ENCODE data around the gene ANKRD27.
"Not testable (repeated sequence)": the region's sequence is repeated elsewhere in the genome, so short reads cannot be mapped to it uniquely, and the experiment has no call there.

The ANKRD27 gene

DNA sequence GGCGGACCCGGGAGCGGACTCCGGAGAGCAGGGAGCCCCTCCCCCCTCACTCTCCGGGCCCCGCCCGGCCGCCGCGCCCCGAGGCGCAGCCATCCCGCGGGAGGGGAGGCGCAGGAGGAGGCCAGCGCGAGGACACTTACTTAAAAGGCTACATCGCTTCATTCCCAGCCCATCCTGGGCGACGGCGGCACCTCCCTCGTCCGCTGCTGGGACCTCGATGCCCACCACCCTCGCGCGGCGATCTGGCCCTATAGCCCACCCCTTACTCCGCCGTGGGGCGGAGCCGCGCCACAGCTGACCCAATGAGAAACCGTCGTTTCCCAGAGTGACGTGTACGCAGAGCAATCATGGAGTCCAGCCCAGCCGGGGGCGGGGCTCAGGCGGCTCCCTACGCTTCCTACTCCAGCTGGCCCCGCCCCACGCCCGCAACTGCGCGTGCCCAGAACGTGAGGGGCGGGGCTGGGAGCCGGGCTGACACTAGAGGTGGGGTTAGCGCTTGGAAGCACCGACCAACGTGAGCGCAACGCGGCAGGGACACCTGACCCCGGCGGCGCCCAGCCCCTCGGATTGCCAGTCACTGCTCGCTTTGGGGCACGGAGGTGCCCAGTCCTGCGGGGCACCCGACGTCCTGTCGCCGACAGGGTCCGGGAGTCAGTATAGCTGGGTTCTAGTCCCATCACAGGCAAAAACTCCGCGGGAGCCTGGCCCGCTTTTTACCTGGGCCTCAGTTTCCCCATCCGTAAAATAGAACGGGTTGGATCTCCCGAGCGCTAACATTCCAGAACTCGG is at the start of gene ANKRD27:
Gene ANKRD27 (minus strand): TSS at position 250 of the 789 bp plus-strand sequence. CDS start 16,165 bp downstream, outside the sequence.
- no peak for TF ChIP-seq ZNF274 (IDR thresholded peaks at IDR 0.05; ENCODE audit: low read depth, low read length)
- peak within 1 kb of the TSS; percentile 73 for H3K4me3 ChIP-seq (ENCODE audit: low read length)

DNA sequence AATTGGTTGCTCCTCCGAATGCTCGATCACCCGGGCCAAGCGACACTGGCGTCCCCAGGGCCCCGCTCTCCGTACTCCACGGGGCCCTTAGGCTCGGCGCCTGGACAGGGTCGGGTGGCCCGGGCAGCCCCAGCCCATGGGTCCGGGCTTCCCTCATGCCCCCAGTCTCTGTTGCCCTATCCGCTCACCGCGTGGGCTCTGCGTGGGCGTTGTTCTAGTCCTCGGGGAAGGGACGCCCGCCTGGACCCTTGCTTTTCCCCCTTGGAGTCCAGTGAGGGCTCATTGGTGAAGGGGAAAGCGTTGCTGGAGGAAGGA is 45.9 kb upstream of the ANKRD27 start:
- no peak overlapping the region; the same call in 1 of the 2 replicates for H3K4me3 ChIP-seq (ENCODE audit: low read length)
- no peak for TF ChIP-seq ZNF274 (IDR thresholded peaks at IDR 0.05; ENCODE audit: low read depth, low read length)

DNA sequence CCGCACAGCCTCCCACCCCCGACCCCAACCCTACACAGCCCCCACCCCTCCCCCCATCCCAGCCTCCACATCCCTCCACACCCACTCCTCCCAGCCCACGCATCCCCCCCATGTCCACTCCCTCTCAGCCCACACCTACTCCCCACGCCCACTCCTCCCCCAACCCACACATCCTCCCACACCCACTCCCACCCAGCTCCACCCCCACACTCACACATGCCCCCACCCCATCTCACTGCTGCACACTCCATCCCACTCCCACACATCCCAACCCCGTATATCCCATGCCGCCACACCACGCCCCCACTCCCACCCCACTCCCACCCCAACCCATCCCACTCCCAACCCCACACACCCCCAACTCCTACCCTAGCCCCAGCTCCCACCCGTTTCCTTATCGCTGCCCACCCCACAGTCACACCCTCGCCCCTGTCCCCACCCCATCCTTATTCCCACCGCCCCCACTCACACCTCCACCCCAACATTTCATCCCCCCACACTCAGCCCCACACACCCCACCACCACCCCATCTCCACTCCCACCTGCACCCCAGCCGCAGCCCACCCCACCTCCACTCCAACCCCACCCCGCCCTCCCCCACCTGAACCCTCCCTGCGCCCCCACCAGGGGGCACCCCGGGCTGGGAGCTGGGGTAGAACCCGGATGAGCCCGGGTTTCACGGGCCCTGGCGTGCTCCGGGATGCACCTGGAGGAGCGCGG is 45.4 kb upstream of the ANKRD27 start:
- H3K4me3 ChIP-seq (ENCODE audit: low read length): peak overlapping the region; percentile 54; the same call in 1 of the 2 replicates
- TF ChIP-seq ZNF274 (IDR thresholded peaks at IDR 0.05; ENCODE audit: low read depth, low read length): no peak

DNA sequence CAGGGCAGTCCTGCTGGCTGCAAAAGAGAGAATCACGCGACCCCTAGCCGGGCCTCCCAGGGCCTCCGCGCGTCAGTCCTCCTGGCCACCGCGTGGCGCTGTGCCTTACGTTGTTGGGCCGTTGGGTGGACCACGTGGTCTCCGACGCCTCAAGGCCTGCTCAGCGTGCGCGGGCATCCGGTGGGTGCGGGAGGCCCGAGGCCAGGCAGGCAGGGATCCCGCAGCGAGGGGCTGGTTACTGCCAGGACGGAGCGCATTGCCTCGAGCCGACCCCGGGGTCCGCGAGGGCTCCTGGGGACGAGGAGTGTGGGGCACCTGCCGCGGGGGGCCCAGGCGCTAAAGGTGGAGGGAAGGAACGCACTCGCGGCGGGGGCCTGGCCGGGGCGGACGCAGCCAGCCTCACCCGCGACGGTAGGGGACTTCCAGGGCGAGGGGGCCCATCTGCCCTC is 44.7 kb upstream of the ANKRD27 start, which contains the start of gene TDRD12:
Gene TDRD12 (plus strand): TSS at position 157 of the 449 bp plus-strand sequence. CDS start 306 bp downstream, outside the sequence.
- H3K4me3 ChIP-seq (ENCODE audit: low read length): peak within 1 kb of the TSS; percentile 74; the same call in 1 of the 2 replicates
- TF ChIP-seq ZNF274 (IDR thresholded peaks at IDR 0.05; ENCODE audit: low read depth, low read length): no peak

DNA sequence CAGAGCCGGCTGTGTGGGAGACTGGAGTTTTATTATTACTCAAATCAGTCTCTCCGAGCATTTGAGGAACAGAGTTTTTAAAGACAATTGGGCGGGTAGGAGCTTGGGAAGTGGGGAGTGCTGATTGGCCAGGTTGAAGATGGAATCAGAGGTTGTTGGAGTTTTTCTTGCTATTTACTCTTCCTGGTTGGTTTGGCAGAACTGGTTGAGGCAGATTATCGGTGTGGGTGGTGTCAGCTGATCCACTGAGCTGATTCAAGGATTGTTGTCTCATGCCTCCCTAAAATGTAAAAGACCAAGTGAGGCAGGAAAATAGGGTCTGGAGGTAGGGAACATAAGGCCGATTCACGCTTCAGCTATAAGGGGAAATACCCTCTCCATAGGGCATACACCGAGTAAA is 43.3 kb upstream of the ANKRD27 start:
- no peak for TF ChIP-seq ZNF274 (IDR thresholded peaks at IDR 0.05; ENCODE audit: low read depth, low read length)

DNA sequence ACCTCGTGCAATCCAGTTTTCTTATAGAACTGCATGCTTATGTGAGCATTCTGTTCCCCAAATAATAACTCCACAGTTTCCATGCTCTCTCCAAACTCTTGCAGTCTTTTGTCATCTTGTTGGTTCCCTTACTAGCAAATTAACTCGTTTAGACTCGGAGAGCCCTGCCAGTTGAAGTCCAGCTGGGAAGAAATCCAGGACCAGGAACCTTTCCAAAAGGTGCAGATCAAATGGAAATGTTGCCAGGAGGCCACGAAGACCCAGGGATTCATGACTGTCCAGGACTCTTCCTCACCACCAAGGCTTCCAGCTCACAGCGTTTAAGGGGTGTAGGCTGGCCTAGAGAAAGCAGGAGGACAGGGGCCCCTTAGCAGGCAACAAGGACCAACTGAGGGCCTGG is 42.5 kb upstream of the ANKRD27 start:
- H3K4me3 ChIP-seq (ENCODE audit: low read length): no peak overlapping the region
- no peak for TF ChIP-seq ZNF274 (IDR thresholded peaks at IDR 0.05; ENCODE audit: low read depth, low read length)

More for the DNA sequence above, 43.3 kb upstream of the ANKRD27 start:
- no peak overlapping the region for H3K4me3 ChIP-seq (ENCODE audit: low read length)

DNA sequence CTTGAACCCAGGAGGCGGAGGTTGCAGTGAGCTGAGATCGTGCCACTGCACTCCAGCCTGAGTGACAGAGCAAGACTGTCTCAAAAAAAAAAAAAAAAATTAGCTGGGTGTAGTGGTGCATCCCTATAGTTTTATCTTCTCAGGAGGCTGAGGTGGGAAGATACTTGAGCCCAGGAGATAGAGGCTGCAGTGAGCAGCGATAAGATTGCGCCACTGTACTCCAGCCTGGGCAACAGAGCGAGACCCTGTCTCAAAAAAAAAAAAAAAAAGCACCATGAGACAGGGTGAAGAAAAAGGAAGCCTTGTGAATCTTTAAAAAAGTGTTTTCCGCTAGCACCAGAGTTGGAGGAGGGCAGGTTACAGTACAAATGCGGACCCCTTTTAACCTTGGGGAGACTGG is 41.2 kb upstream of the ANKRD27 start:
- not testable (repeated sequence) for H3K4me3 ChIP-seq (ENCODE audit: low read length)

DNA sequence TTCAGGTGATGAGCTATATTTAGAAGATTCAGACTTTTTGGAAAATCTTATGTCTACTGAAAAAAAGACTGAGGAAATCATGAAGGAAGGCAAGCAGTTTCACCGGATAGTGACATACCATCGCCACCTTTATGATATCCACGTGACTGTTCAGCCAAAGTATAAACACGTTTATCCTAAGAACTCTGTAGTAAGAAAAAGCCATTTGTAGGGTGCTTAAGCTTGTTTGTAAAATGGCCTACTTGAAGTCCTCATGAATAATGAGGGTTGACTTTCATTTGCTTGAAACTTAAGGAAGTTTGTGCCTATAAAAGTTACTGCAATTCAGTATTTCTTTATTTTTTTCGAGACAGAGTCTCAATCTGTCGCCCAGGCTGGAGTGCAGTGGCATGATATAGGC is 36.8 kb upstream of the ANKRD27 start:
- no peak overlapping the region for H3K4me3 ChIP-seq (ENCODE audit: low read length)
- no peak for TF ChIP-seq ZNF274 (IDR thresholded peaks at IDR 0.05; ENCODE audit: low read depth, low read length)

DNA sequence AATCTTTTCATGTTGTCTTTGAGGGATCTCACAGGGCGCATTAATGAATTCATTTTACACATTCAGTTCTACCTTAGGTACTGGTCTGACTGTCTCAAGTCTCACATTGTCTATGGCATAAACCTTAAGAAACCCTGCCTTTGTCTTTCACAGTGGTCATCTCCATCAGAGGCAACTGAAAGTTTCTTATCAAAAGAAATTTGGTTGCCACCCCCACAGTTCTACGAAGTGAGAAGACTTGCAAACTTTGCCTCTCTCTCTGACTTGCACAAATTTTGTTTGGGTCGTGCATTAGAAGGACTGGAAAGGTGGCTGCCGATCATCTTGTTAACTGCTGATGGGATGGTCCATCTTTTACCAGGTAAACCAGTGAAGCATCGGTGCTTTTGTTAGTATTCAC is 34.1 kb upstream of the ANKRD27 start:
- no peak for TF ChIP-seq ZNF274 (IDR thresholded peaks at IDR 0.05; ENCODE audit: low read depth, low read length)
- H3K4me3 ChIP-seq (ENCODE audit: low read length): no peak overlapping the region

DNA sequence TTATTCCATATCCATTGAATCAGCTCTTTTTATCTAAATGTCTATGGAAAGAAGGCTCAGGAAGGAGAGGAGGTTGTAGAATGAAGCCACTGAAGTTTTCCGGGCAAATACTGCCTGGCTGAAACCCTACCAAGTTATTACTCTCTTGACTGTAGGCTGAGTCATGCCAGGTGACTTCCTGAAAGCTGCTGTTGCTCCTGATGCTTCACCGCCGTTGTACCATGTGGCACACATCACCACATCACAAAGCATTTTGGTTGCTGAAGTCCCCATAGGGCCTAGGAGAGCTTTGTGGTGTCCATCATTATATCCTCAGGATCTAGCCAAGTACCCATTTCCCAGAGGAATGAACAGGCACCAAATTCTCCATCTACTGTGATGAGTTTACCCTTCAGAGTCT is 33.5 kb upstream of the ANKRD27 start:
- TF ChIP-seq ZNF274 (IDR thresholded peaks at IDR 0.05; ENCODE audit: low read depth, low read length): no peak
- no peak overlapping the region for H3K4me3 ChIP-seq (ENCODE audit: low read length)

DNA sequence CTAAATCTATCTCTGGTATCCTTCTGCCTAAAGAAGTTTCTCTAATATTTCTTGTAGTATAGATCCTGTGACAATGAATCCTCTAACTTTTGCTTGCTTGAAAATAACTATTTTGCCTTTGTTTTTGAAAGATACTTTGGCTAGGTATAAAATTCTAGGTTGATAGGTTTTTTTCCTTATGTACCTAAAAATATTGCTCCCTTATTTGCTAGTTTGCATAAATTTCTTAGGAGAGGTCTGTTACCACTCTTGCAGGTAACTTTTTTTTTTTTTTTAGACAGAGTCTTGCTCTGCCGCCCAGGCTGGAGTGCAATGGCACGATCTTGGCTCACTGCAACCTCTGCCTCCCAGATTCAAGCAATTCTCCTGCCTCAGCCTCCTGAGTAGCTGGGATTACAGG is 29.0 kb upstream of the ANKRD27 start:
- not testable (repeated sequence) for H3K4me3 ChIP-seq (ENCODE audit: low read length)

DNA sequence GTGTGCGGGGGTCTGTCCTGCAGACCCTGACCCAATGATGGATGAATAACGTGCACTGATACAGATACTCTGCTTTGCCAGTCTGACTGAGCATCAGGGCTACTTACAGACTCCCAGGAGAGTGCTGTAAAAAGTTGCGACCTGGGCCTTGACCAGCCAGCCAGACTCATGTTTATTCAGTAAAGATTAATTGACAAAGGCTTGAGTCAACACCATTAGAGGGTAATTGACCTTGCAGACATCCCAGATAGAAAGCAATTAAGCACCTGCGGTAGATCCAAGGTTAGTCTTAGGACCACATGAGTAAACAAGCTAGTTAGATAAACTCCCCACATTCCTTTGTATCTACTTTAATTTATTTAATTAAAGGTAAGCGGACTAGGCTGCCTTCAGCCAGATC is 27.0 kb upstream of the ANKRD27 start:
- no peak overlapping the region for H3K4me3 ChIP-seq (ENCODE audit: low read length)
- no peak for TF ChIP-seq ZNF274 (IDR thresholded peaks at IDR 0.05; ENCODE audit: low read depth, low read length)

DNA sequence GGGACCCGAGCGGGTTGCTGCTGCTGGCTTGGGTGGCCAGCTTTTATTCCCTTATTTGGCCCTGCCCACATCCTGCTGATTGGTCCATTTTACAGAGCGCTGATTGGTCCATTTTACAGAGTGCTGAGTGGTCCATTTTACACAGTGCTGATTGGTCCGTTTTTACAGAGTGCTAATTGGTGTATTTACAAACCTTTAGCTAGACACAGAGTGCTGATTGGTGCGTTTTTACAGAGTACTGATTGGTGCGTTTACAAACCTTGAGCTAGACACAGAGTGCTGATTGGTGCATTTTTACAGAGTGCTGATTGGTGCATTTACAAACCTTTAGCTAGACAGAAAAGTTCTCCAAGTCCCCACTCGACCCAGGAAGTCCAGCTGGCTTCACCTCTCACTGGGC is 25.1 kb upstream of the ANKRD27 start:
- H3K4me3 ChIP-seq (ENCODE audit: low read length): not testable (repeated sequence)

DNA sequence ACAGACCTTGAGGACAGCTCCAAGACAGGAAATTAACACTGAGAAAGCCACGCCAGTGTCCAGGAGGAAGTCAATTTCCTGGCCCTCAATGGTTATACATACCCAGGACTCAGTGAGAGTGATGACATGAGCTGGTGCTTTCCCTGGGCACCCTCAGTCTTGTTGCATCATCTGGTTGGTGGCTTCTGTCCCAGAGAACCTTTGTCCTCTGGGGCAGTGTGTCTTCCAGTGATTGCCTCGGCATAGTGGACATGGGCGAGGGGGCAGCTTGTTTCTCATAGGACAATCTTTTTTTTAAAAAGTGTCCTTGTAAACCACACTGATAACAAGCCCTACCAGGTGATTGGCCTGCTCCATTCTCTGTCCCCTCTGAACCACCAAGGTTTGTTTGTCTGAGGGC is 21.8 kb upstream of the ANKRD27 start:
- not testable (repeated sequence) for H3K4me3 ChIP-seq (ENCODE audit: low read length)

DNA sequence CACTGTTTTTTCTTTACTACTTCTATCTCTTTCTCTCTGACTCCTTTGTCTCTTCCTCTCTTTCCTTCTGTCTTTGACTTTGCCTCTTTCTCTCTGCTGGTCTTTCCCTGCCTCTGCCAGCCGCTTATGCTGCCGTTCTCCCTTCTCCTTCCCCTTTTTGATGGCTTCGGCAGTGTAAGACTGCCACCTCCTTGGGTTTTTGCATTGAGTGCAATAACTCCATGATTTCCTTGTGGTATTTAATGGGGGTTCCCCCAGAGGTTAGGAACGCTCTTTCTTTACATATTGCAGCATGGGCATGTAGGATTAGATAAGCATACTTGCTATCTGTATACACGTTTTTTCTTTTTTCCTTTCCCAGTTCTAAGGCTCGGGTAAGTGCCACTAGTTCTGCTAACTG is 20.5 kb upstream of the ANKRD27 start:
- not testable (repeated sequence) for H3K4me3 ChIP-seq (ENCODE audit: low read length)

DNA sequence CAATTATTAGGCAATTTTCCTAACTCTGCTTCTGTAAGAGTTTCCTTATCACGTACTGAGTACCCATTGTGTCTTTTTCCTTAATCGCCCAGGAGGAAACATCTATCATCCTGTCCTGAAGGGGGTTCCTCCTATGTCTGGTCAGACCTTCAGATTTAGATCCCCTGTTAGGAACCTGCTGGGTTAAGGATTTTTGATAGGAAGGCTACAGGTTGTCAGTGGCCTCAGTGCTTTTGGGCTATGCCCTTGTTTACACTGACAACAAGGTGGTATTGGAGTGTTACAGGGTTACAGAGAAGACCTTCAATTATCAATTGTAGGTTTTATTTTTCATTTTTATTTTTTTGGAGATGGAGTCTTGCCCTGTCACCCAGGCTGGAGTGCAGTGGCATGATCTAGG is 19.9 kb upstream of the ANKRD27 start:
- H3K4me3 ChIP-seq (ENCODE audit: low read length): not testable (repeated sequence)

DNA sequence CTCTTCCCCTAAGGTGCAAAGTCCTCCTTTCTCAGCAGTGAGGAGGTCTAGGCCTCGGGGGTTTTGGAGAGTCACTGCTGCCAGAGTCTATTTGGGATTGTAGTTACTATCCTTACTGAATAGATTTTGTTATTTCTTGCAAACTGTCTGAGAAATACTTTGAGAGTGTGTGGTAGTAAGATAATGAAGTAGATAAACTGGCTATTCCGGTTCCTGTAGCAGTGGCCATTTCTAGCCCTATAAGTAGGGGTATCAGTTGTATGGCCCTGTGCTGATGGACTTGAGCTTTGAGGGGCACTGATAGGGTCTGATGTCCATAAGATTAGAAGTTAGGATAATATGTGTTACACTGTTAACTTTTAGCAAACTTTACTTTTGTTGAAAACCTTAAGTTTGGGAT is 19.3 kb upstream of the ANKRD27 start:
- H3K4me3 ChIP-seq (ENCODE audit: low read length): peak overlapping the region; percentile 93

DNA sequence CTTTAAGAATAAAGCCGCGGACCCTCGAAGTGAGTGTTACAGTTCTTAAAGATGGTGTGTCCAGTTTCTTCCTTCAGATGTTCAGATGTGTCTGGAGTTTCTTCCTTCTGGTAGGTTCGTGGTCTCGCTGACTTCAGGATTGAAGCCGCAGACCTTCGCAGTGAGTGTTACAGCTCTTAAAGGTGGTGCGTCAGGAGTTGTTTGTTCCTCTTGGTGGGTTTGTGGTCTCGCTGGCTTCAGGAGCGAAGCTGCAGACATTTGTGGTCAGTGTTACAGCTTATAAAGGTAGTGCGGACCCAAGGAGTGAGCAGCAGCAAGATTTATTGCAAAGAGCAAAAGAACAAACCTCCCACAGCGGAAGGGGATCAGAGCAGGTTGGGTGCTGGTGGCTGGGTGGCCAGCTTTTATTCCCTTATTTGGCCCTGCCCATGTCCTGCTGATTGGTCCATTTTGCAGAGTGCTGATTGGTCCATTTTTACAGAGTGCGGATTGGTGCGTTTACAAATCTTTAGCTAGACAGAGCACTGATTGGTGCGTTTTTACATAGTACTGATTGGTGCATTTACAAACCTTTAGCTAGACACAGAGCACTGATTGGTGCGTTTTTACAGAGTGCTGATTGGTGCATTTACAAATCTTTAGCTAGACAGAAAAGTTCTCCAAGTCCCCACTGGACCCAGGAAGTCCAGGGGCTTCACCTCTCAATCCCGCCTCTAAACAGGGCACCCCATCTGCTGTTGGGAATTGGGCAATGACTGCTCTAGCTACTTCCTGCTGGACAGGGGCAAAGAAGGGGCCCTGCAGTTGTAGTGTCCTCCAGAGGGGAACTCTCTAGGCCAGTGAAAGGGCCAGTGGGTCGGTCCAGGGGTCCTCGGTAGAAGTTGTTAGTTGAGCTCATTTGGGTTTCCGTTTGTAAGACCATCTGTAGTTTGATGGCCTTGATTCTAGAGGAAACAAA is 18.4 kb upstream of the ANKRD27 start:
- H3K4me3 ChIP-seq (ENCODE audit: low read length): peak overlapping the region; percentile 93

All from GM08714 (cell line).